ENCODE data around the gene AGPAT2.

The AGPAT2 gene

DNA sequence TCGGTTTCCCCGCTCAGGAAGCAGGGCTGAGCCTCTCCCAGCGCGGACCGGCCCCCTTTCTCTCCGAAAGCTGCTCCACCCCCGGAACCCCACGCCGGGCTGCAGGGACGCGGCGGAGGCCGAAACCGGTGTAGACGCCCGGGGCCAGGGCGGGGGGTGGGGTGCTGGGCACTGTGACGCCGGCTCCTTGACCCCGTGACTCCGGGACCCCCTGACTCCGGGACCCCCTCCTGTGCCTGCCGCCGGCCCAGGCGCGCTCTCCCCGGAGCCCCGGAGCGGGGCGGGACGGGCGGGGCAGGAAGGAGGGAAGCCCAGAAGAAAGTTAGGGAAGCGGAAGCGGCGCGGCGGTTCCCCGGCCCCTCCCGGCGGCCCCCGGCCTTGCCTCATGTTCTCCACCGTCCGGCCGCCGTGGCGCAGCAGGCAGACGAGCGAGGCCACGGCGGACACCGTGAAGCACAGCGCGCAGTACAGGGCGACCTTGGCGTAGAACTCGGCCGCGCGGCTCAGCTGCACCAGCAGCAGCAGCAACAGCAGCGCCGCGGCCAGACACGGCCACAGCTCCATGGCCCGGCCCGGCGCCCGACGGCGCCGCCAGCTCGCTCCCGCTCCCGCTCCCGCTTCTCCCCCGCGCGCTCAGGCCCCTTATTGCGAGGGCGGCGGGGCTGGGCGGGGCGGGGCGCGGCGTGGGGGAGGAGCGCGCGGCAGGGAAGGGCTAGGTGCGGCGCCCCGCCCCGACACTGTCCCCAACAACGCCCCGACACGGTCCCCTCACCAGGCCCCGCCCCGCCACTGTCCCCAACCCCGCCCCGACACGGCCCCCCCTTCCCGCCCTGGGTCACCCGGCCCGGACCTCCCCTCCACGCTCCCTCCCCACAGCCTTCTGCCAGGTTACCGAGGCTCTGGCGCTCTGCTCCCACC is at the start of gene AGPAT2:
AGPAT2 (minus strand) TSS at position 664 of the 918 bp plus-strand sequence; CDS start at position 564, 100 bp downstream.
- DNase-seq, result peak; percentile 48

DNA sequence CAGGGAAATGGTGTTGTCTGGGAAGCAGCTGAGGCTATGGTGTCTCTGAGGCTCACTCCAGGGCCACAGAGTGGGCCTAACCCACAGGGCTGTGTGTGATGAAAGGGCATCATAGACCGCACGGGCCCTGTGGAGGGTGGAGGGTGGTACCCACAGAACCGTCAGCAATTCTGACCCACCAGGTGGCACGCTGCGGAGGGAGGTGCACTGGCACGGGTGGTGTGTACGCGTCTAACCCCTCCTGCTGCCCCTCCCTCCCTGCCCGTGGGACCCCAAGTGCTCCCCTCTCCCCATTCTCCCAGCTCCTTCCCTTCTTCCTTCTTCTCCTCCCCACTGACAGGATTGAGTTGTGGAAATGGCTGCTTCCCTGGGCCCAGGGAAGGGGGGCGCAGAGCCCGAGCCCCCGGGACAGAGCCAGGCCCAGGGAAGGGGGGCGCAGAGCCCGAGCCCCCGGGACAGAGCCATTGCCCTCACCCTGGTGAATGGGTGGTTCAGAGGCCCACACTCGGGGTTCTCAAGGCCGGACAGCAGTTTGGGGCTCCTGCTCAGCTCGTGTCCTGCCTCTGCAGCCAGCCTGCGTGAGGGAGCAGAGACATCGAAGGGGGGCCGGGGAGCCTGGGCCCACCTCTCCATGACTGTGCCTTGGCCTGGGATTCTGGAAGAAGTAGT is 48.7 kb upstream of the AGPAT2 start:
- DNase-seq, result no peak

DNA sequence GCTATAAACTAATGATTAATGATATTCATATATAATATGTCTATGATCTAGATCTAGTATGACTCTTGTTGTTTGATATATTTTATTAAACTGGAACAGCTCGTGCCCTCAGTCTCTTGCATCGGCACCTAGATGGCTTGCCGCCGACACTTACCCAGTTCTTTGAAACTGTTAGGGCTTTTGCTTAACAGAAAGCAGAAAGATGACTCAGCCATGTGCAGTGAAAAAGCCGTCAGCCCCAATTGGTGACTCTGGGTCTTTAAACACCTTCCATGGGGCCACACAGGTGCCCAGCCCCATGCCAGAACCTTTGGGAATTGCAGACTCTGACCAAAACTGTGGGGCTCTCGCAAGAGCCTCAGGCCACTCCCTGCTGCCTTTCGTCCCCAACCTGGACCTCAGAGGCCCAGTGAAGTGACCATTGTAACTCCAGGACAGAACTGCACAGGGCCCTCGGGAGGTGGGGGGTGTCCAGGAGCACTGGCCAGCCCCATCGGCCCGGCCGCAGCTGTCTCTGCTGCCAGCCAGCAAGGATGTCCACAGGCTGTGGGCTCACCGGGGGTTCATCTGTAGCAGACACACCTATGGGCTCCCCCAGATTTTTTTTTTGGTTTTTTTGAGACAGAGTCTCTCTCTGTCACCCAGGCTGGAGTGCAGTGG is 47.7 kb upstream of the AGPAT2 start:
- no peak for DNase-seq

DNA sequence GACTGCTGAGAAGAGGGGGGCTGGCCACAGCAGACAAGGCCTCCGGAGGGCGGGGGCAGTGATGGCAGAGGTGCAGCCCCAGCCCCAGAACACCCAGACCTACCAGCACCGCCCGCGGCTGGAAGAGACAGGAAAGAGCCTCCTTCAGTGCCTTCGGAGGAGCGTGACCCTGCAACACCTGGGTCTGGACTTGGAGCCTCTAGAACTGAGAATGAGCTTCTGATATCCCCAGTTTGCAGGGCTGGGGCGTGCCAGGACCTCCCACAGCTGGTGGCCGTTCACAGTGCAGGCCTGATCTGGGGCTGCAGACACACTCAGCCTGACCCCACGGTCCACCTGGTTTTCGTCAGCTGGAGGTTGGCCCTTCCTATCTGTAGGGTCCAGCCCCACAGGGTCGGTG is 46.4 kb upstream of the AGPAT2 start:
- DNase-seq, result no peak

DNA sequence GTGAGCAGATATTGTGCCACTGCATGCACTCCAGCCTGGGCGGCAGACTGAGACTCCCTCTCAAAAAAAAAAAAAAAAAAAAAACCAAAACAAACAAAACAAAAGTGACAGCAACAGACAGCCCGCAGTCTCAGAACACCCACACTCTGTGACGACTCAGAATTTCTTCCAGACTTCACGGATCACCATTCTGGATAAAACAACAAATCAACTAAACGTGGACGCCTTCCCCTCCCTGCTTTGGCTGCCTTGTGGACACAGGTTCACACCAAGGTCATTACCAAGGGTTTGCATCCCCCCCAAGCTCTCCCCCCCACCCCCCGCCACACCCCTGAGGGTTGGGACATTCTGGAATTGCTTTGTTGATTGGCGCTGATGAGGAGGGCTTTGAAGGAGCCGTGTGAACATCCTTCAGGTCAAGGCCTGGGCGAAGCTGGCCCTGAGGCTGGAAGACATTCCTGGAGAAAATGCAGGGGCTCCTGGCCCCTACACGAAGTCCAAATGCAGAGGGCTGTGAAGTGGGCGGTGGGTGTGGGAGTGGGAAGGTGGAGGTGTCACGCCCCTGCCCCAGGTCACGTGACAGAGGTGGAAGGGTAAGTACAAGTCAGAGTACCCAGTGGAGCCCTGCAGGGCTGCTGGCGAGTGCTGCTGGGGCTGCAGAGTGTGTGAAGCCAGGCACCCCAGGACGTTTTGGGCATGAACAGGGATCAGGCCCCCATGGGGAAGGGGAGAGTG is 45.4 kb upstream of the AGPAT2 start:
- DNase-seq, result no peak

DNA sequence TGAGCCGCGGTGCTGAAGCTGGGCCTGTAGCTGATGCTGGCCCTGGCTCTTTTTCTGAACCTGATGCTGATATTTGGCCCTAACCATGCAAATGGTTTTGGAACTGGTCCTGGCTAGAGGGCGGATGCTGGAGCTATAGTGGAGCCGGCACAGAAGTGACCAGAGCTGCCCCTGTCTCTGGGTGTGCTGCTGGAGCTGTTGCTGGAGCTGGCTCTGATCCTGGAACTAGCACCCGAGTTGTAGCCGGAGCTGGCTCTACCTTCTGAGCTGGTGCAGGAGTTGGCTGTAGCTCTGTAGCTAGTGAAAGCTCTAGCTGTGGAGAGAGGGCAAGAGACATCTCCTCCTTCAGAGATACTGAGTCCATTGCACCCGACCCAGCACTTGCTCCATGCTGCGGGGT is 42.7 kb upstream of the AGPAT2 start:
- no peak for DNase-seq

DNA sequence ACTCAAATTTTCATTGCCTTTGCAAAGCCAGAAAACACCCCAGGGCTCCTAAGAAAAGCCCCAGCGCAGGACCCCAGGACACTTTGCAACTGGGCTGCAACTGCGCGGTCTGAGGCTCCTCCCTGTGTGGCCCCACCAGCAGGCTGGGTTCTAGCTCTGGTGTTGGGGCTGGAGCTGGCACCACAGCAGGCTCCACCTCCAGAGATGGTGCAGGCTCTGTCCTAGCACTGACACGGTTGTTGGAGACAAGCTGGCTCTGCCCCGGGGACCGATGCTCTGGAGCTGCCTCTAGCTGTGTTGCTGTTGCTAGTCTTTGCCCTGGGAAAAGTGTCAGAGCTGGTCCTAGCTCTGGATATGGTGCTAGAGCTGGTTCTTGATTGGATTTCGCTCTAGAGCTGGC is 41.9 kb upstream of the AGPAT2 start:
- DNase-seq, result peak; percentile 75

DNA sequence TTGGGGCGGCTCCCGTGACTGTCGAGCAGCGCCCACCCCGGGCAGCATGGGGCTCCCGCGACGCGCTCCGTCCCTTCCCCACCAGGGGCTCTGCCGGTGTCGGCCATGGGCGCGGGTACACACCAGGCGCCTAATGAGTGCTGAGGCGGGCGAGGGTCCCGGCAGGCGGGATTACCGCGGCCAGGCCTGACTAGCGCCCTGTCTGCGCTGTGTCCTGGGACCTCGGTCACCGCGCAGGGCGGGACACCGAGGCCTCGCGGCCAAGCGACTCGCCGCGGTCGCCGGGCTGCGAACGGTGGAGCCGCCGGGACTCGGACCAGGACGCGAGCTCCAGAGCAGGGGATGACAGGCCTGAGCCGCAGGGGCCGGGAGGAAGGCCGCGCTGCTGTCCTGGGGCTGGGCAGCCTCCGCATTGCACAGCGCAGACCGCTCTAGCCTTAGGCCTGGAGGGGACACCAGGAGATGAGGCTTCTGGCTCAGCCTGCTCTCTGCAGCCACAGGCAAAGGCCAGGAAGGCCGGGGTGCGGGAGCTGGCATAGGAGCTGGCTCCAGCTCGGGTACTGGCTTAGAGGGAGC is 41.4 kb upstream of the AGPAT2 start:
- DNase-seq, result no peak

DNA sequence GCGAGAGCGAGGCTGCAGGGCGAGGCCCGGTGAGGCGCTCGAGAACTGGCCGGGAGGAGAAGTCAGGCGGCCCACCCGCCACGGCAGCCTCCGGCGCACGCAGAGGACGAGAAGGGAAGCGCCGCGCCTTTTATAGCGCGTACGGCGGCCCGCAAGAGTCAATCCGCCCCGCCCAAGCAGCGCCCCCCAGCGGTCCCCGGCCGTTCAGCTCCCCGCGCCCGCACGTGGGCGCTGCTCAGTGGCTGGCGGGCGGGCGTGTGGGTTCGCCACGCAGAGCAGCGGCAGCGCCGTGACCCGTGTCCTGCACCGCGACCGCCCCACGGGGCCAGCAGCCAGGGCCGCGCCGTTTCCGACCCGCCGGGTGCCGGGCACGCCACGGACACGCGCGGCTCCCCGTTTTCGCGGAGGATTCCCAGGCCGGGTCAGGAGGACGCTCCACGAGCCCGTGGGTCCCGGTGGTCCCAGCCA is 40.9 kb upstream of the AGPAT2 start:
- DNase-seq, result peak; percentile 85

DNA sequence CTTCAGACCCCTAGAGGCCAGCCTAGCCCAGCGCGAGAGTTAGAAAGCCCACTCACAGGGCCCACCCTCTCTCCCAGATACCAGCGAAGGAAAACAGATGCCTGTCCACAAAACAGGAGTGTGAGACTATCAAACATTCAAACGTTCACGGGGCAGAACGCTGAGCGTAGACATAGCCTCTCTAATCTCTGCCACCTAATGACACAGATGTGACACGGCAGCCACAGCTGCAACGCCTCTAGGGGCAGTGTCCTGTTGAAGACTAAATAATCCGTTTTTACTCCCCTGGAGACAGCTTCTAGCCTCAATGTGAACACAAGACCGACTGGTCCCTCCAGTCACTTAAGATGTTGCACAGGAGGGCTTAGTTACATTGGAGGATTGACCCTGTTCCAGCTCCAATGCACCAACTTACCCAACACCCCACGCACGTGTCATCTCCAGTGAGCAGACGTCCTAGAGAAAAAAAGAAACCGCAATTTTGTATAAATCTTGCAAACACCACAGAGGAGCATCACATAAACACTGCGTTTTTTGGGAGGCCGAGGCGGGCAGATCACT is 39.5 kb upstream of the AGPAT2 start:
- DNase-seq, result peak; percentile 84

DNA sequence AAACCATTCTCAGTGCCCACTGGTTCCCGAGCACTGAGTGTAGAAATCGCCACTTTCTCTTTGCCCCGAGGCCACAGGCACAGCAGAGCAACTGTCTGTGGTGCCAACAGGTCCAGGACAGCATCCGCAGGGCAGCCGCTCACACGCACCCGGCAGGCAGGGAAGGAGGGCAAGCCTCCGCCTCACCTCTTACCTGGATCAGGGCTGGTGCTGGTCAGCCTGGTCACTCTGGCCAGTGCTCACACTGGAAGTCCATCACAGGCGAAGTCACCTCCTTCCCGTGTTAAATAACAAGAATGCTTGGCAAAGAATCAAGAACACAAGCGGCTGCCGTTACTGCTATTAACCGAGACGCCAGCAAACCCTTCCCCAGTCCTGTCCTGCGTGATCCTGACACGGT is 38.9 kb upstream of the AGPAT2 start:
- DNase-seq, result no peak

DNA sequence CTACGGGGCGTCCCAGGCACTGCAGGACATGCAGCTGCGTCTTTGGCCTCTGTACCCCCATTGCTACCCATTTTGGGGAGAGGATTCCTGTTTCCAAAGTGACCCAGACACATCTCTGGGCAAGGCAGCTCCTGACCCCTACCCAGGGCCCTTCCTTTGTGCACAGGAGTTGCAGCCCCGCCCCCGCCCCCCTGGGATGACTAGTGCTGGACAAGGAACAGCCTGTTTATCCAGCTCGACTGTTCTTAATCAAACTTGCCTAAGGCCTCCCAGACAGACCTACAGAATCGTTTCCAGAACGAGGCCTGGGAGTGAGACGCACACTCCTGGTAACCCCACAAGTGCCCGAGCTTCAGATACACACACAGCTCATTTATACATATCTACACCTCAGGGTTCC is 38.4 kb upstream of the AGPAT2 start:
- DNase-seq, result no peak

DNA sequence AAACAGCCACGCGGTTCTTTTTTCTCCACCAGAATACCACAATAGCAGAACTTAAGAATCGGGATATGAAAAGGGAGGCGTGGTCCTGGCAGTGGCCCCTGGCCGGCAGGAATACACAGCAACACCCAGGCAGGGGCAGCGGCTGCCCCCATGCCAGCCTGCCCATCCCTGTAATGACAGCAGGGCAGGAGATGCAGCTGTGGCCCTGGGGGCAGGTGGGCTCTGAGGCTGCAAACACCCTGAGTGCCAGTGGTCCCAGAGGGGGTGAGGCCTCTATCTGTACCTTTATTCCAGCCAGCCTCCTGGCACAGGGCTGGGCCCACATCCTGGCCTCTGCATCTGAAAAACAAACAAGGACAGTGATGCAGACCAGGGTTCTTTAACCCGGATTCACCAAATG is 37.5 kb upstream of the AGPAT2 start:
- no peak for DNase-seq

DNA sequence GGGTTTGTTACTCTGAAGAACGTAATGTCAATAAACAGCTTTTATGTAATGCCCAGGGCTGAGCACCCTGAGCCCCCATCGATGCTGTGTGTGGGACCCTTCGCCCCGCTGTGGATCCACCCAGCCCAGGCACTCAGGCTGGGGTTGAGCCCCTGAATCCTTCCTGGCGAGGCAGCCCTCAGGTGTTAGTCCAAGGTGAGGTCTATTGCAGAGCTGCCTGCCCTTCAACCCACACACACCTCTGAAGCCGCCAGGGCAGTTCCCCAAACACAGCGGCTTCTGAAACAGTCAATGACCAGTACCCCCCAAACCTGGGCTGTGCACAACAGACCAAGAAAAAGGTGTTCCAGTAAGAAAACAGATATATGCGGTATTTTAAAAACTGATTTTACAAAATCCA is 36.7 kb upstream of the AGPAT2 start:
- DNase-seq, result no peak

DNA sequence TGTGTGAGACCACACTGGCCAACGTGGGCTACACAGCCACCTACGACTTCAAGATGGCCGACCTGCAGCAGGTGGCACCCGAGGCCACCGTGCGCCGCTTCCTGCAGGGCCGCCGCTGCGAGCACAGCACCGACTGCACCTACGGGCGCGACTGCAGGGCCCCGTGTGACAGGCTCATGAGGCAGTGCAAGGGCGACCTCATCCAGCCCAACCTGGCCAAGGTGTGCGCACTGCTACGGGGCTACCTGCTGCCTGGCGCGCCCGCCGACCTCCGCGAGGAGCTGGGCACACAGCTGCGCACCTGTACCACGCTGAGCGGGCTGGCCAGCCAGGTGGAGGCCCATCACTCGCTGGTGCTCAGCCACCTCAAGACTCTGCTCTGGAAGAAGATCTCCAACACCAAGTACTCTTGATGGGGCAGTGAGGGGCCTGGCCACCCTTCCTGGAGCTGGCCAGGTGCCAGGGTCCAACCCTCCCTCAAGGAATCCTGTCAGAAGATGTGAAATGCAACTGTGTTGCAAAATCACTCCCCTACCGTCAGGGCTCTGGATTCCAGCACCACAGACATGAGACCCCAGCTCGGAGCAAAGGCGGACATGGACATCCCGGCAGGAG is 36.2 kb upstream of the AGPAT2 start:
- no peak for DNase-seq

DNA sequence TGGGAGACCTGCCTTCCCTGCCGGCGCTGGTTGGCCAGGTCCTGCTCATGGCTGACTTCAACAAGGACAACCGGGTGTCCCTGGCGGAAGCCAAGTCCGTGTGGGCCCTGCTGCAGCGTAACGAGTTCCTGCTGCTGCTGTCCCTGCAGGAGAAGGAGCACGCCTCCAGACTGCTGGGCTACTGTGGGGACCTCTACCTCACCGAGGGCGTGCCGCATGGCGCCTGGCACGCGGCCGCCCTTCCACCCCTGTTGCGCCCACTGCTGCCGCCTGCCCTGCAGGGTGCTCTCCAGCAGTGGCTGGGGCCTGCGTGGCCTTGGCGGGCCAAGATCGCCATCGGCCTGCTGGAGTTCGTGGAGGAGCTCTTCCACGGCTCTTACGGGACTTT is 35.7 kb upstream of the AGPAT2 start:
- peak; percentile 33 for DNase-seq

DNA sequence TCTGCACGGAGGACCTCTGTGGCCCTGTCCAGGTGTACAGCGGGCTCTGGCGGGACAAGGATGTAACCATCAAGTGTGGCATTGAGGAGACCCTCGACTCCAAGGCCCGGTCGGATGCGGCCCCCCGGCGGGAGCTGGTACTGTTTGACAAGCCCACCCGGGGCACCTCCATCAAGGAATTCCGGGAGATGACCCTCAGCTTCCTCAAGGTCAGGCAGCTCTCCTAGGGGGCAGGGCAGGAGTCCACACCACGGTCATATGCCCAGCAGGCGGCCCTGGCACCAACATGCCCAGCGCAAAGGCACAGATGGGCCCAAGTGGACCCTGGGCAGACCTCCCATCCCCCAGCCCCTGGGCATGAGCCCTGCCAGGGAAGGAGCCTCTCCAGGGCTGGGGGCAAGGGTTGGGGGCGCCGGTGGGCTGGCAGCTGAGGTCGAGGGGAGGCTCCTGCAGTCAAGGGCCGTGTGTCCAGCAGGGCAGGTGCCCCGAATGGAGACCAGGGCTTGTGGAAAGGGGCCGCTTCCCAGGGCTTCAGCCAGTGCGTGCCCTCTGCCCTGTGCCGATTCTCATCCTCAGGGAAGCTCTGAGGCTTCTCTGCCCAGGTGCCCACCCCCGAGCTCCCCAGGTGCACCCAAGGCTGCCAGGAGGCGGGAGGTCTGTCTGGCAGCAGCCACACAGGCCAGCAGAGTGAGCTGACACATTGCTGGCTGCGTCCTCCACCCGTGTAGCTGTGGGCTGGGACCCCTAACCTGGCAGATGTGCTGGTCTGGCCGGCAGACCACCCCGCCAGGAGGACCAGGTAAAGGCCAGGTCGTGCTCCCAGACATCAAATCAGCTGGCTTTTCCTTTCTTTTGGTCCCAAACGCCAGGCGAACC is 35.1 kb upstream of the AGPAT2 start:
- no peak for DNase-seq

DNA sequence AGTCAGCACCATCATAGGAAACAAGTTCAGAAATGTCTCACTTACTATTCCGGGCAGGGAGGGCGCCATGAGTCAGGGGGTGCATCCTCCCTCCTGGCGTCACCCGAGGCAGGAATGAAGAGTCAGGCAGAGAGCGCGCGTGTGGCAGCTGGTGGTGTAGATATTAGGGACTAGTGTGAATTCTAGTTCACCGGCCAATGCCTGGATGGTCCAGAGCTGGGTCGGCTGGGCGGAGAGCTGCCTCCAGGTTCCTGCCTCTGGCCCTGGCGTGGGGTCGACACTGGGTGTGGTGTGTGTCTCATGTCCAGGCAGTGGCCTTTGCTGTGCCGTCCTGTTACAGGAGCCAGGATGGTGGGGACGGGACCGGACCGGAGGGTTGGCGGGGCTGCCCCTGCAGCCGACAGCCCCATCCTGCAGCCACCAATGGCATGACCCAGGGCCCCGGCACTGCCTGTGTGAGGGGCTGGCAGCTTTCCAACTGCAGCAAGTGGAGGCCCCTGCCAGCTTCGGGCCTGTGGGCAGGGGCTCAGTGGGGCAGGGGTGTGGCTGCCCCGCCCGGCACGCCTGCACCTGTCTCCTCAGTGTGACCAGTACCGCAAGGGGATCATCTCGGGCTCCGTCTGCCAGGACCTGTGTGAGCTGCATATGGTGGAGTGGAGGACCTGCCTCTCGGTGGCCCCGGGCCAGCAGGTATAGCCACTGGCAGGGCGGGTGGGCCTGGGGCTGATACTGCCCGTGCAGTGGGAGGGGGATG is 34.3 kb upstream of the AGPAT2 start:
- DNase-seq, result peak; percentile 37

DNA sequence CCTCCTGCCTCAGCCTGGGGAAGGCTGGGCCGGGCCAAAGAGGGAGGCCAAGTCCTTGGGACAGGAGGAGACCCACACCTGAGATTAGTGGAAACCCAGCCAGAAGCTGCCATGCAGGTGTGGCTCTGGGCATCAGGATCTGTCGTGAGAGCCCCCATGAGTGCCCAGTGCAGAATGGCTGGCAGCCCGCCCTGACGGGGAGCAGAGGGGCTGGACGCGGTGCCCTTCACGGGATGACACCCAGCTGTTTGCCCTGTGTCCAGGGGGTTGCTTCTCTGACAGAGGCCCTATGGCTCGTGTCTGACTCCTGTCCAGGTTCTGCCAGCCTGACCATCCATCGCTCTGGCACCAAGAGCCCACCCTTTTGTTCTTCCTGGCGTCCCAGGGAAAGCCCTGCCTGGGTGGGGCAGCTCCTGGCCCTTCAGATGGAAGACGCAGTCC is 33.7 kb upstream of the AGPAT2 start:
- no peak for DNase-seq
